Measurements from ENCODE around the gene TSPAN18.

Gene TSPAN18

DNA sequence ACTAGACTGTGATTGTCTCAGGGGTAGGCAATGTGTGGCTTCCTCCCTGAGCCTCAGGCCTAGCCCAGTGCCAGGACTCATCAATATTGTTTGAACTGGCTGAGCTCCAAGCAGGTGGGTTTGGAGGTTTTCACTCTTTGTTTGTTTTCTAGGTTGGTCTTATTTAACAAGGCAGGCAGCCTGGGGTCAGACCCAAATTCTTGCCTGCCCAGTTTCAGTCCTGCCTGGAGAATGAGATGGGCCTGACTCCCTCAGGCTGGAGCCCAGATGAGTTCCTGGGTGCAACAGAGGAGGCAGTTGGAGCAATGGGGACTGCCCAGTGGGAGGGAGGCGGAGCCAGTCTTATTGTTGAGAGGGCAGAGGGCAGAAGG is 252.2 kb downstream of the TSPAN18 start:
- H3K18ac ChIP-seq (ENCODE audit: low read length) = no peak overlapping the region
- no peak overlapping the region for H2AK5ac ChIP-seq (ENCODE audit: low read length)
- no peak for DNase-seq
- no peak overlapping the region for H3K14ac ChIP-seq (ENCODE audit: low read length)
- no peak overlapping the region for H3K27ac ChIP-seq (ENCODE audit: low read depth, low read length)
- no peak overlapping the region for H4K8ac ChIP-seq (ENCODE audit: low read depth, low read length)
- WGBS (ENCODE audit: extremely low coverage, insufficient coverage, insufficient read length) = no CpG with 5 or more reads among the region's 1 CpG
- no peak overlapping the region for H3K23ac ChIP-seq (ENCODE audit: low read length)
- H2BK120ac ChIP-seq (ENCODE audit: insufficient read depth, low read length, poor library complexity) = no peak overlapping the region
- H3K27me3 ChIP-seq (ENCODE audit: insufficient read depth, low read length) = no peaks in the 10 kb centered on the region
- no peaks in the 10 kb centered on the region for H3K36me3 ChIP-seq (ENCODE audit: control insufficient read depth in 1 of 2, insufficient read depth in 2 of 2, low read length in 2 of 2)
- no peak overlapping the region for H3K4me2 ChIP-seq (ENCODE audit: low read length)
- no peak overlapping the region for H3K9ac ChIP-seq (ENCODE audit: low read length)
- H3K79me2 ChIP-seq (ENCODE audit: control insufficient read depth, insufficient read depth, low read length, poor library complexity) = no peaks in the 10 kb centered on the region
- no peak overlapping the region for H4K12ac ChIP-seq (ENCODE audit: low read depth, low read length)
- H4K91ac ChIP-seq (ENCODE audit: low read depth, low read length) = no peak overlapping the region
- H3K9me3 ChIP-seq (ENCODE audit: insufficient read depth, low read depth, low read length) = no peaks in the 10 kb centered on the region
- peaks cover 11 to 18% of the 10 kb centered on the region in 2 experiments for H3K4me1 ChIP-seq (ENCODE audit: control insufficient read depth in 1 of 2, insufficient read depth in 2 of 2, low read length in 2 of 2)
- no peak overlapping the region for H2BK5ac ChIP-seq (ENCODE audit: low read depth, low read length, poor library complexity)
- H2BK12ac ChIP-seq (ENCODE audit: low read length) = no peak overlapping the region
- no peak overlapping the region for H3K4ac ChIP-seq (ENCODE audit: low read depth, low read length)
- no peak overlapping the region for H3K4me3 ChIP-seq (ENCODE audit: low read depth, low read length)
- H3K79me1 ChIP-seq (ENCODE audit: low read length) = no peaks in the 10 kb centered on the region
- no peak overlapping the region for H2AFZ ChIP-seq (ENCODE audit: insufficient read depth, low read length, poor library complexity)

DNA sequence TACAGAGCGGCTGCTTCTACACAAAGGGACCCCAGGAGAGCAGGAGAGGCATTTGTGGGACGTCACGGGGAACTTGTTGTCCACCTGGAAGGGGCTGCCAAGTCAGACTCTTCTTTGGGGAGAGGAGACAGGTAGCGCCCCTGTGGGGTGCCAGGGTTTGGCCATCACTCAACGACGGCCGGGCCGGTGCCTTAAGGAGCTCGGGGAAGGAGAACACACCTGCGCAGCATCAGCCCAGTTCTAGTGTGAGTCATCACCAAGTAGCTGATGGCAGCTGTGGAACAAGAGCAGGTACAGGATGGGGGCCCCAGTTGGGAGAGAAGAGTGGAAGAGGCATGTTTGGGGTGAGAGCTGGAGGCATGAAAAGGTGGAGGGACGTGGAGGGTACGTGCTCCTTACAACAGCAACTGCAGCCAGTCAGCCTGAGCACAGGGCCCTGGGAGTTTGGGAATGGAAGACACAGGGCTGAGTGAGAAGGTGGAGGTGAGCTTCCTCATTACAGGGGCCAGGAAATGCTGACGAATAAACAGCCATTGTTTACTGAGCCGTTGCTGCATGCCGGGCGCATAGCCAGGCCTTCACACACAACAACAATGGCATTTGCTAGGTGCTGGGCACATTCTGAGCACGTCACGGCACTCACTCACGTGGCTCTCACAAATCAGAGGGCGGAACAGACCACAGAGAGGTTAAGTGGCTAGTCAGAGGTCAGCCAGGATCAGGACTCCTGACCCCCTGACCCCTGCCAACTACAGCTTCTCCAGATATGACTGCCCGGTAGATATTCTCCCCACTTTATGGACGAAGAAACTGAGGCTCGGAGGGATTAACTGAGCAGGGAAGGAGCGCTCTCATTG is 253.0 kb downstream of the TSPAN18 start:
- peaks cover 11 to 18% of the 10 kb centered on the region in 2 experiments for H3K4me1 ChIP-seq (ENCODE audit: control insufficient read depth in 1 of 2, insufficient read depth in 2 of 2, low read length in 2 of 2)
- no peak overlapping the region for H3K4me2 ChIP-seq (ENCODE audit: low read length)
- H4K91ac ChIP-seq (ENCODE audit: low read depth, low read length) = no peak overlapping the region
- no peak overlapping the region for H3K4ac ChIP-seq (ENCODE audit: low read depth, low read length)
- H3K23ac ChIP-seq (ENCODE audit: low read length) = no peak overlapping the region
- no peak overlapping the region for H2BK120ac ChIP-seq (ENCODE audit: insufficient read depth, low read length, poor library complexity)
- no peaks in the 10 kb centered on the region for H3K9me3 ChIP-seq (ENCODE audit: insufficient read depth, low read depth, low read length)
- peak in 1 of 2 donors; percentile 33 for DNase-seq
- H3K36me3 ChIP-seq (ENCODE audit: control insufficient read depth in 1 of 2, insufficient read depth in 2 of 2, low read length in 2 of 2) = no peaks in the 10 kb centered on the region
- no peak overlapping the region for H2BK5ac ChIP-seq (ENCODE audit: low read depth, low read length, poor library complexity)
- H2AFZ ChIP-seq (ENCODE audit: insufficient read depth, low read length, poor library complexity) = no peak overlapping the region
- no peak overlapping the region for H3K18ac ChIP-seq (ENCODE audit: low read length)
- H3K27ac ChIP-seq (ENCODE audit: low read depth, low read length) = no peak overlapping the region
- H3K79me2 ChIP-seq (ENCODE audit: control insufficient read depth, insufficient read depth, low read length, poor library complexity) = no peaks in the 10 kb centered on the region
- H2AK5ac ChIP-seq (ENCODE audit: low read length) = no peak overlapping the region
- H4K8ac ChIP-seq (ENCODE audit: low read depth, low read length) = no peak overlapping the region
- no peak overlapping the region for H3K14ac ChIP-seq (ENCODE audit: low read length)
- no peak overlapping the region for H2BK12ac ChIP-seq (ENCODE audit: low read length)
- no peak overlapping the region for H4K12ac ChIP-seq (ENCODE audit: low read depth, low read length)
- no peak overlapping the region for H3K9ac ChIP-seq (ENCODE audit: low read length)
- no peak overlapping the region for H3K4me3 ChIP-seq (ENCODE audit: low read depth, low read length)
- no CpG with 5 or more reads among the region's 24 CpGs for WGBS (ENCODE audit: extremely low coverage, insufficient coverage, insufficient read length)
- no peaks in the 10 kb centered on the region for H3K27me3 ChIP-seq (ENCODE audit: insufficient read depth, low read length)
- no peaks in the 10 kb centered on the region for H3K79me1 ChIP-seq (ENCODE audit: low read length)

GRCh38 chr11:44980533-44981427 is 254.0 kb downstream of the TSPAN18 start:
- Histone ChIP-seq H3K4me3 (ENCODE audit: low read depth, low read length) (no peak overlapping the region), H4K8ac (ENCODE audit: low read depth, low read length) (no peak overlapping the region), H3K4me2 (ENCODE audit: low read length) (no peak overlapping the region), H3K27ac (ENCODE audit: low read depth, low read length) (no peak overlapping the region), H2AFZ (ENCODE audit: insufficient read depth, low read length, poor library complexity) (no peak overlapping the region), H4K91ac (ENCODE audit: low read depth, low read length) (no peak overlapping the region), H3K4me1 (ENCODE audit: control insufficient read depth in 1 of 2, insufficient read depth in 2 of 2, low read length in 2 of 2) (peaks cover 11 to 18% of the 10 kb centered on the region in 2 experiments), H3K9ac (ENCODE audit: low read length) (no peak overlapping the region), H4K12ac (ENCODE audit: low read depth, low read length) (no peak overlapping the region), H2BK12ac (ENCODE audit: low read length) (no peak overlapping the region), H3K27me3 (ENCODE audit: insufficient read depth, low read length) (no peaks in the 10 kb centered on the region), H3K18ac (ENCODE audit: low read length) (no peak overlapping the region), H2BK120ac (ENCODE audit: insufficient read depth, low read length, poor library complexity) (no peak overlapping the region), H3K9me3 (ENCODE audit: insufficient read depth, low read depth, low read length) (no peaks in the 10 kb centered on the region), H3K4ac (ENCODE audit: low read depth, low read length) (no peak overlapping the region), H3K14ac (ENCODE audit: low read length) (no peak overlapping the region), H3K79me1 (ENCODE audit: low read length) (no peaks in the 10 kb centered on the region), H3K36me3 (ENCODE audit: control insufficient read depth in 1 of 2, insufficient read depth in 2 of 2, low read length in 2 of 2) (no peaks in the 10 kb centered on the region), H2AK5ac (ENCODE audit: low read length) (no peak overlapping the region), H2BK5ac (ENCODE audit: low read depth, low read length, poor library complexity) (no peak overlapping the region), H3K23ac (ENCODE audit: low read length) (no peak overlapping the region), H3K79me2 (ENCODE audit: control insufficient read depth, insufficient read depth, low read length, poor library complexity) (no peaks in the 10 kb centered on the region)
- WGBS (ENCODE audit: extremely low coverage, insufficient coverage, insufficient read length) = no CpG with 5 or more reads among the region's 15 CpGs
- no peak for DNase-seq
